Epithelial cell of esophagus (primary cell): Measurements from ENCODE around the gene HOXB7.

Source experiments
- DNase-seq: peaks from one replicate; pipeline ENCODE4 v3.0.0; 2010; ENCODE audit warnings: low read depth
- H3K4me3 ChIP-seq: 2 replicates; pipeline ENCODE4 v1.5.1; 2011; ENCODE audit warnings: mild to moderate bottlenecking, low read length, control low read depth
- TF ChIP-seq, protein P1 (sequence below): IDR thresholded peaks from 2 replicates; pipeline ENCODE4 v1.5.1; 2011; ENCODE audit warnings: low read depth, mild to moderate bottlenecking, low read length, control low read depth, inconsistent platforms; ENCODE audit not compliant: insufficient read depth; ENCODE audit errors: missing control alignments

The HOXB7 gene

GRCh38 chr17:48569674-48570324 is 41.0 kb downstream of the HOXB7 start:
- DNase-seq: no peak
- no peak overlapping the region for H3K4me3 ChIP-seq
- TF ChIP-seq, protein P1, sequence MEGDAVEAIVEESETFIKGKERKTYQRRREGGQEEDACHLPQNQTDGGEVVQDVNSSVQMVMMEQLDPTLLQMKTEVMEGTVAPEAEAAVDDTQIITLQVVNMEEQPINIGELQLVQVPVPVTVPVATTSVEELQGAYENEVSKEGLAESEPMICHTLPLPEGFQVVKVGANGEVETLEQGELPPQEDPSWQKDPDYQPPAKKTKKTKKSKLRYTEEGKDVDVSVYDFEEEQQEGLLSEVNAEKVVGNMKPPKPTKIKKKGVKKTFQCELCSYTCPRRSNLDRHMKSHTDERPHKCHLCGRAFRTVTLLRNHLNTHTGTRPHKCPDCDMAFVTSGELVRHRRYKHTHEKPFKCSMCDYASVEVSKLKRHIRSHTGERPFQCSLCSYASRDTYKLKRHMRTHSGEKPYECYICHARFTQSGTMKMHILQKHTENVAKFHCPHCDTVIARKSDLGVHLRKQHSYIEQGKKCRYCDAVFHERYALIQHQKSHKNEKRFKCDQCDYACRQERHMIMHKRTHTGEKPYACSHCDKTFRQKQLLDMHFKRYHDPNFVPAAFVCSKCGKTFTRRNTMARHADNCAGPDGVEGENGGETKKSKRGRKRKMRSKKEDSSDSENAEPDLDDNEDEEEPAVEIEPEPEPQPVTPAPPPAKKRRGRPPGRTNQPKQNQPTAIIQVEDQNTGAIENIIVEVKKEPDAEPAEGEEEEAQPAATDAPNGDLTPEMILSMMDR: no peak

DNA sequence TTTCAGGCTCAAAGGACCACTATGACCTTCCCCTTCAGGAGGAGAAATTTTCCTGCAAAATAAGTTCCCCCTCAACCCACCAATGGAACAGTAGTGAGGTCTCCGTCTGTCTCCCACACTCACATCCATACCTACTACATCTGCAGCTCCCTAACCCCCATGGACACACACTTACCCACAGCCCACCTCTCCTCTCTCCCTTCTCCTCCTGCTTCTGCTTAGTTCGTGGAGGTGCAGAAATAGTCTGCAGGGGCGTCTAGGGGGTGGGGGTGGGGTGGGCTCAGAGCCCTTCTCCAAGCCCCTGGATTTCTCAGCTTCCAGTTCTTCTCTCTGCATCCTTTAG is 41.6 kb downstream of the HOXB7 start:
- H3K4me3 ChIP-seq: no peak overlapping the region
- TF ChIP-seq, protein P1: no peak
- DNase-seq: no peak

DNA sequence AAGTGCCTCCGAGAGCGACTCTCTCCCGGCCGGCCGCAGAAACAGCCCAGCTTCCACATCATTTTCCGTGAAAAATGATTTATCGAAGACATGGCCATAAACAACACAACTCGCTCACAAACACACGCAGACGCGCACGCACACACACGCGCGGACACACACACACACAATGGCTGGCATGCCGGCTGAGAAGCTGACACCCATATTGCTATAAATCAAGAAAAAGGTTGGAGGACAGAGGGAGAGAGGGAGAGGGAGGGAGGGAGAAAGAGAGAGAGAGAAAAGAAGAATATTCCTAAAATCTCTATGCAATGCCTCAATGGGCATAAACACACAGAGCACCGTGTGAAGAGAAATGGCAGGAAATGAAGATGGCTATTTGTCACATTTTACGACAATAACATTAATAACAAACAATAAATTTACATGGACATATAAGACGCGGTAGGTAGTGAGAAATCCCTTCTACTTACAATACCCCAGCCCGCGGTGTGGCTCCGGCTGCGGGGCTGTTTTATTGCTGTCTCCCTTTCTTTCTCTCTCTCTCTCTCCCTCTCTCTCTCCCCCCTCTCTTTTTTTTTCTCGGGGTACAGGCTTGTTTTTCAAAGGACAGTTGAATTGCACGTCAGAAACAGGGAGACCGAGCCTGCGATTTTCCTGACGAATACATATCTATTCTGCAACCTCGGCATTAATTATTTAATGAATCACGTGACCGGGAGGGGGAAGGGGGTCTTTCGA is 42.1 kb downstream of the HOXB7 start:
- H3K4me3 ChIP-seq: no peak overlapping the region
- no peak for DNase-seq
- TF ChIP-seq, protein P1: no peak

DNA sequence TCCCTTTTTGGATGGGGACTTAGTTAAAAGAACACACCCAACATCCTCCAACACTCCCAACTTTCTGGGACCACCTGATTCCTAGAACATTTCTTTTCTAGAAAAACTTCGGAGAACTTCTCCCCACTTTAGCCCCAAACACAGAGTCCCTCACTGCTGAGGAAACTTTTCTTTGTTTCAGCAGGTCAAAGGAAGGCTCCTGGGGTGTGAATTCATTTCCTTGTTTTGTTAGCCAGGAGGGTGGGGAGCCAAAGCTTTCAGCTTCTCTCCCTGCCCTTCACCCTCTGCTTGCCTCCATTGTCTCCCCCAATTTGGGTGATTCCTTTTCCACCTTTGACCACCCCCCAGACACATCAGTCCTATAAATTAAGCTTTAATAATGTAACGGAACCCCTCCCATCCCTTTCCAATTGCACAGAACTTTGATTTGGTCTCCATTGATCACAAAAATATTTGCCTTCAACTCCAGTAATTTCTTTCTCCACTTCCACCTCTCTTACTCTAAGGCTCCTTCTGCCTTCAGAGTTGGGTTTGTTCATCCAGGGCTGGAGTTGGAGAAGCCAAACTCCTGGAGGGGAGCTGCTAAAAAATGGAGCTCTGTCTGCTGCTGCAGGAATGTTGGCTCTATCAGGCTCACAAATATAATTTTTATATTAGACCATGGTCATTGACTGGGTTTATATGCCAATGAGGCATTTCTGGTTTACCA is 43.0 kb downstream of the HOXB7 start:
- TF ChIP-seq, protein P1: no peak
- no peak for DNase-seq
- H3K4me3 ChIP-seq: no peak overlapping the region

DNA sequence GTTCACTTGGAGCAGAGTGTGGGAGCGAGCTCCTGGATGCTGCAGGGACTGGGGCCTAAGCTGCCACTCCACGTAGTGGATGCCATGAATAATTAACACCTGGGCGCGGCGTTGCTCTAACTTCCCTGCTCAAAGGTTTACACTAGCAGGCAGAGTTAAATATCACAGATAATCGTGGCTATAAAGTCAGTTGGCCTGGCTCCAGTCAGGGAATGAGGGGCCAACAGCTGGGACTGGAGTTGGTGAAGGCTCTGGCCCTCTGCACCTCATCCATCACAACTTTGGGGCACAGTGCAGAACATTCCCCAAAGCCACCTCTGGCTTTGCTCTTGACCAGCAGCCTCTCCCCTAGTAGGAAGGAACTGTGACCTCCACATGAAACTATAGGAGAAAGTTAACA is 43.6 kb downstream of the HOXB7 start:
- DNase-seq: no peak
- TF ChIP-seq, protein P1: no peak
- no peak overlapping the region for H3K4me3 ChIP-seq

- no peak overlapping the region for H3K4me3 ChIP-seq
- TF ChIP-seq, protein P1: no peak
- DNase-seq: no peak
Measured at GRCh38 chr17:48566717-48567116, 44.1 kb downstream of the HOXB7 start.
